ENCODE measurements around the gene MEOX1. TPM values are rescaled to one million over a fixed set of nuclear protein-coding genes. Genes with fewer than 3 reads are reported as not detected.

Gene MEOX1
- total RNA-seq, 1 experiment from 2014 or later, result not detected

DNA sequence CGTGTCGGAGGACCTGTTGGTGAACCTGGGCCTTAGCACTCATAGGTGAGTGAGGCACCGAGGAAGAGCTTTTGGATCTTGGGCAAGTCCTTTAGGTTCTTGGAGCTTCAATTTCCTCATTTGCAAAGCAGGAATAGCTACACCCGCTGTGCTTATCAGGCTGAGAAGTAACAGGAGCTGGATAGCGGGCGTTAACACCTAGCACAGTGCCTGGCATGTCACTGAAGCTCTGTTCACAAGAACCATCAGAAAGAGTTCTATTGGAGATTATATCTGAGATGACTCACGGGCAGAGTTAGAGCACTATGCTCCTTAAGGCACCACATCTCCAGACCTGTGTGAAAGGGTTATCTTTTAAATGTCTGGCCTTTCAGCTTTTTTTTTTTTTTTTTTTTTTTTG is 12.8 kb downstream of the MEOX1 start:
- H4K20me1 ChIP-seq (ENCODE audit: control insufficient read depth, insufficient read depth, insufficient read length), result no peaks in the 10 kb centered on the region

More for the DNA sequence above, 12.8 kb downstream of the MEOX1 start:
- Mint-ChIP-seq H3K9me3 (peaks cover 2 to 3% of the 10 kb centered on the region in 2 experiments; a peak in 2 of 5 replicates), H3K36me3 (ENCODE audit: insufficient read depth in 1 of 3, low read depth in 3 of 3) (no peaks in the 10 kb centered on the region; a peak in 2 of 7 replicates), H3K27ac (peak overlapping the region in 1 of 3 experiments; percentile 10; a peak in 3 of 7 replicates), H3K4me1 (peaks cover 11 to 18% of the 10 kb centered on the region in 2 experiments), H3K27me3 (ENCODE audit: low read depth) (peaks cover 10% of the 10 kb centered on the region), H3K4me3 (no peak overlapping the region)
- no peak overlapping the region for H2BK20ac ChIP-seq (ENCODE audit: low read depth, low read length, poor library complexity, severe bottlenecking)
- H3K9ac ChIP-seq (ENCODE audit: extremely low read depth, insufficient read length, low read length), result no peak overlapping the region
- no peak overlapping the region for H3K4me2 ChIP-seq (ENCODE audit: insufficient read depth, insufficient read length, low read length)
- H3K27ac ChIP-seq (ENCODE audit: insufficient read length, low read depth, low read length), result no peak overlapping the region
- H3K18ac ChIP-seq (ENCODE audit: insufficient read length, low read depth, low read length), result no peak overlapping the region
- no peak overlapping the region for H2BK12ac ChIP-seq (ENCODE audit: insufficient read length, low read depth, low read length)
- H3K27me3 ChIP-seq (ENCODE audit: insufficient read depth, low read length), result no peaks in the 10 kb centered on the region
- no peak overlapping the region for H3K14ac ChIP-seq (ENCODE audit: insufficient read depth, low read length)
- no peak overlapping the region for H3T11ph ChIP-seq (ENCODE audit: low read length)
- H2AK5ac ChIP-seq (ENCODE audit: insufficient read length, low read length), result no peak overlapping the region
- no peaks in the 10 kb centered on the region for H3K79me2 ChIP-seq (ENCODE audit: insufficient read depth, low read length)
- no peak overlapping the region for H2AFZ ChIP-seq (ENCODE audit: low read length)
- H4K8ac ChIP-seq (replicated peaks; ENCODE audit: insufficient read length, low read depth, low read length), result no peak overlapping the region
- no peaks in the 10 kb centered on the region for H3K9me3 ChIP-seq (ENCODE audit: control insufficient read depth, low read depth, low read length)
- no peaks in the 10 kb centered on the region for H3K79me1 ChIP-seq (ENCODE audit: insufficient read depth, low read depth, low read length, poor library complexity, severe bottlenecking)
- H4K91ac ChIP-seq (ENCODE audit: insufficient read length, low read depth, low read length), result no peak overlapping the region
- H2BK5ac ChIP-seq (ENCODE audit: insufficient read length, low read length), result no peak overlapping the region
- no peak overlapping the region for H4K5ac ChIP-seq (ENCODE audit: insufficient read length, low read depth, low read length)
- WGBS (ENCODE audit: extremely low coverage, insufficient read length, low lambda C conversion rate), result no CpG with 5 or more reads among the region's 7 CpGs
- no peak overlapping the region for H2BK15ac ChIP-seq (ENCODE audit: low read depth, low read length)
- H3K23me2 ChIP-seq (ENCODE audit: insufficient read length, low read depth, low read length, poor library complexity, severe bottlenecking), result no peaks in the 10 kb centered on the region
- no peak overlapping the region for H3K23ac ChIP-seq (ENCODE audit: insufficient read length, low read depth, low read length)
- no peak for DNase-seq
- TF ChIP-seq CTCF (conservative IDR thresholded peaks at IDR 0.05), result no peak
- H3K4me1 ChIP-seq (ENCODE audit: insufficient read depth, low read length), result no peaks in the 10 kb centered on the region
- no peak overlapping the region for H3K56ac ChIP-seq (ENCODE audit: insufficient read length, low read depth, low read length)
- no peak overlapping the region for H2BK120ac ChIP-seq (ENCODE audit: low read depth, low read length, poor library complexity, severe bottlenecking)
- H3K4ac ChIP-seq (ENCODE audit: low read depth, low read length), result no peak overlapping the region
